Upper lobe of left lung (tissue), 4 donors: ENCODE data around the gene KLHL18.

Experiments used
- CTCF ChIP-seq, 6 experiments: fragments of 450-650 bp in 4 of 6; fragments of 200-600 bp in 2 of 6; sonication (generic) in 2 of 6; IDR thresholded peaks; one replicate each; pipeline ENCODE4 v1.5.1; 2016 to 2019; ENCODE audit warnings: antibody characterized with exemption in 6 of 6
- EP300 ChIP-seq, 4 donors: sonication (generic); formaldehyde crosslinking; IDR thresholded peaks; one replicate each; pipeline ENCODE4 v1.5.1; 2017; ENCODE audit warnings: antibody characterized with exemption in 4 of 4, control low read depth in 2 of 4
- POLR2A ChIP-seq, 4 donors: fragments of 450-650 bp; IDR thresholded peaks; one replicate each; pipeline ENCODE4 v1.5.1; 2016 to 2017; ENCODE audit warnings: antibody characterized with exemption in 4 of 4, mild to moderate bottlenecking in 2 of 4
- POLR2AphosphoS5 ChIP-seq, 2 donors: sonication (generic); formaldehyde crosslinking; IDR thresholded peaks; one replicate each; pipeline ENCODE4 v1.5.1; 2017; ENCODE audit warnings: antibody characterized with exemption in 2 of 2

DNA sequence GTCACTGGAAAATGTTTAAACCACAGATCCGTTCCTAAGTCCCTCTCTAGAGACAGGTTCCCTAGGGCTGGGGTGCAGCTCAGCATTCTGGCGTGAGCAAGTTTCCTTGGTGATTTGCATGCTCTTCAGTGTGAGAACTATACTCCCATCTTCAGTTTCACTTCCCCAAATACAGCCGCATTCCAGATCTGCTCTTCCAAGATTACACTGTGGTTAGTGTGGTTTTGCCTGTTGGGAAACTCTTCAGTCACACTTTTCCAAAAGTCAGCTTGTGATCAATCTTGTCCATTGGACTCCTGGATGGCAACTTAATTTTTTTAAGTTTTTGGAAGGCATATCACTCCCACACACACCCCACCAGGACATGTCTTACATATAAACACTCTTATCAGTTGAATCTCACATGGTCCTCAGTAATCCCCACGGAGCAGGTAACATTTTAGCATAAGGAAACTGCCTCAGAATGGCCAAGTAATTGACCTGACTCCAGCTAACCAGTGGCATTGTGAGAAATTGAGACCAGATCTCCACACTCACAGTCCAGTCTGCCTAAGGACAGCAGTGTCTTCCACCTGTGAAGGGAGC is 64.6 kb downstream of the KLHL18 start:
- TF ChIP-seq POLR2A (IDR thresholded peaks at IDR 0.05) (no peak), CTCF (IDR thresholded peaks at IDR 0.05) (no peak), POLR2AphosphoS5 (IDR thresholded peaks at IDR 0.05) (no peak), EP300 (IDR thresholded peaks at IDR 0.05) (no peak)
